HEK293 (cell line): ENCODE data around the gene CSF3R.

ENCODE experiments used
- CTCF ChIA-PET: fragments of 350-600 bp; formaldehyde crosslinking; extraction: SDS; loops from one replicate; lab custom pipeline; 2021; ENCODE audit warnings: antibody characterized with exemption; lab: Yijun Ruan, JAX
- POLR2A ChIA-PET: fragments of 300-600 bp; formaldehyde crosslinking; extraction: SDS; loops from one replicate; lab custom pipeline; 2020; ENCODE audit warnings: antibody characterized with exemption, inconsistent platforms; lab: Yijun Ruan, JAX
- H3K27ac ChIP-seq: fragments of 200-500 bp; sonication (Bioruptor generic); 2 replicates; pipeline ENCODE4 v1.5.1; 2014; ENCODE audit warnings: low read depth, low read length, control low read depth, inconsistent platforms; ENCODE audit errors: extremely low read depth
- H3K36me3 ChIP-seq, 2 experiments: fragments of 200-500 bp in 1 of 2; sonication (Bioruptor generic) in 1 of 2; 1 replicate in 1 of 2; 2 replicates in 1 of 2; pipeline ENCODE4 v1.5.1; 2014 to 2017; ENCODE audit warnings: inconsistent platforms in 2 of 2, low read length in 2 of 2; ENCODE audit not compliant: control insufficient read depth in 2 of 2, insufficient read depth in 1 of 2
- H3K4me1 ChIP-seq: fragments of 200-500 bp; sonication (Bioruptor generic); 2 replicates; pipeline ENCODE4 v1.5.1; 2014; ENCODE audit warnings: mild to moderate bottlenecking, low read length, inconsistent platforms; ENCODE audit not compliant: control insufficient read depth, insufficient read depth
- H3K4me3 ChIP-seq: 2 replicates; pipeline ENCODE4 v1.5.1; 2011; ENCODE audit warnings: low read depth, mild to moderate bottlenecking, control low read depth, low read length, moderate library complexity
- H3K9me3 ChIP-seq: fragments of 200-500 bp; sonication (Bioruptor generic); 2 replicates; pipeline ENCODE4 v1.5.1; 2014; ENCODE audit warnings: low read depth, low read length, inconsistent platforms; ENCODE audit not compliant: control insufficient read depth, insufficient read depth
- GFI1B ChIP-seq: fragments of 450-650 bp; formaldehyde crosslinking; IDR thresholded peaks from 2 replicates; pipeline ENCODE4 v1.5.1; 2016; ENCODE audit warnings: missing biosample characterization, missing genetic modification characterization
- IKZF3 ChIP-seq: fragments of 450-650 bp; IDR thresholded peaks from 2 replicates; pipeline ENCODE4 v1.5.0; 2018; ENCODE audit warnings: missing biosample characterization, mild to moderate bottlenecking, missing genetic modification characterization, moderate library complexity
- KLF17 ChIP-seq: fragments of 450-650 bp; formaldehyde crosslinking; IDR thresholded peaks from 2 replicates; pipeline ENCODE4 v1.5.1; 2016; ENCODE audit warnings: missing biosample characterization, missing genetic modification characterization
- KLF8 ChIP-seq: fragments of 450-650 bp; formaldehyde crosslinking; IDR thresholded peaks from 2 replicates; pipeline ENCODE4 v1.5.1; 2016; ENCODE audit warnings: missing biosample characterization, missing genetic modification characterization
- PRDM1 ChIP-seq: fragments of 450-650 bp; formaldehyde crosslinking; IDR thresholded peaks from 2 replicates; pipeline ENCODE4; 2016; ENCODE audit warnings: missing biosample characterization, missing genetic modification characterization
- PRDM6 ChIP-seq: fragments of 450-650 bp; formaldehyde crosslinking; IDR thresholded peaks from 2 replicates; pipeline ENCODE4 v1.5.1; 2017; ENCODE audit warnings: missing biosample characterization, missing genetic modification characterization
- WT1 ChIP-seq: fragments of 450-650 bp; formaldehyde crosslinking; IDR thresholded peaks from 2 replicates; pipeline ENCODE4 v1.5.1; 2016; ENCODE audit warnings: missing biosample characterization, missing genetic modification characterization
- ZBTB1 ChIP-seq: fragments of 450-650 bp; formaldehyde crosslinking; IDR thresholded peaks from 2 replicates; pipeline ENCODE4 v1.5.1; 2016; ENCODE audit warnings: missing biosample characterization, missing genetic modification characterization
- ZBTB10 ChIP-seq: fragments of 450-650 bp; formaldehyde crosslinking; IDR thresholded peaks from 2 replicates; pipeline ENCODE4 v1.5.1; 2016; ENCODE audit warnings: missing biosample characterization, missing genetic modification characterization
- ZBTB21 ChIP-seq: fragments of 450-650 bp; formaldehyde crosslinking; IDR thresholded peaks from 2 replicates; pipeline ENCODE4 v1.5.1; 2017; ENCODE audit warnings: missing biosample characterization, missing genetic modification characterization
- ZBTB44 ChIP-seq: fragments of 450-650 bp; IDR thresholded peaks from 2 replicates; pipeline ENCODE4 v1.5.1; 2018; ENCODE audit warnings: missing biosample characterization, mild to moderate bottlenecking, missing genetic modification characterization
- ZBTB48 ChIP-seq: fragments of 450-650 bp; formaldehyde crosslinking; IDR thresholded peaks from 2 replicates; pipeline ENCODE4 v1.5.1; 2016; ENCODE audit warnings: missing biosample characterization, missing genetic modification characterization
- ZFP37 ChIP-seq: fragments of 450-650 bp; formaldehyde crosslinking; IDR thresholded peaks from 2 replicates; pipeline ENCODE4 v1.5.1; 2016; ENCODE audit warnings: missing biosample characterization, missing genetic modification characterization
- ZNF112 ChIP-seq: fragments of 450-650 bp; formaldehyde crosslinking; IDR thresholded peaks from 2 replicates; pipeline ENCODE4 v1.5.0; 2017; ENCODE audit warnings: missing biosample characterization, missing genetic modification characterization
- ZNF155 ChIP-seq: fragments of 450-650 bp; formaldehyde crosslinking; IDR thresholded peaks from 2 replicates; pipeline ENCODE4 v1.5.1; 2016; ENCODE audit warnings: missing biosample characterization, missing genetic modification characterization
- ZNF16 ChIP-seq: fragments of 450-650 bp; formaldehyde crosslinking; IDR thresholded peaks from 2 replicates; pipeline ENCODE4 v1.5.1; 2016; ENCODE audit warnings: low read depth, missing biosample characterization, missing genetic modification characterization
- ZNF248 ChIP-seq: fragments of 450-650 bp; formaldehyde crosslinking; IDR thresholded peaks from 2 replicates; pipeline ENCODE4 v1.5.1; 2017; ENCODE audit warnings: missing biosample characterization, missing genetic modification characterization
- ZNF274 ChIP-seq, 2 experiments: fragments of 200-500 bp in 1 of 2; fragments of 450-650 bp in 1 of 2; sonication (Bioruptor generic) in 1 of 2; formaldehyde crosslinking in 1 of 2; IDR thresholded peaks; 2 replicates each; pipeline versions ENCODE4 v1.5.1 to v1.6.1; 2014 to 2016; ENCODE audit warnings: borderline replicate concordance in 1 of 2, inconsistent platforms in 1 of 2, low read length in 1 of 2, missing biosample characterization in 1 of 2, missing genetic modification characterization in 1 of 2
- ZNF341 ChIP-seq: fragments of 450-650 bp; formaldehyde crosslinking; IDR thresholded peaks from 2 replicates; pipeline ENCODE4; 2016; ENCODE audit warnings: low read depth, missing biosample characterization, missing genetic modification characterization
- ZNF354C ChIP-seq: fragments of 450-650 bp; formaldehyde crosslinking; IDR thresholded peaks from 2 replicates; pipeline ENCODE4 v1.5.1; 2016; ENCODE audit warnings: missing biosample characterization, missing genetic modification characterization, low read depth, borderline replicate concordance
- ZNF391 ChIP-seq: fragments of 450-650 bp; formaldehyde crosslinking; IDR thresholded peaks from 2 replicates; pipeline ENCODE4 v1.5.1; 2016; ENCODE audit warnings: low read depth, missing biosample characterization, missing genetic modification characterization, borderline replicate concordance
- ZNF433 ChIP-seq: fragments of 450-650 bp; formaldehyde crosslinking; IDR thresholded peaks from 2 replicates; pipeline ENCODE4 v1.5.1; 2016; ENCODE audit warnings: missing biosample characterization, missing genetic modification characterization, low read depth
- ZNF48 ChIP-seq: fragments of 450-650 bp; formaldehyde crosslinking; IDR thresholded peaks from 2 replicates; pipeline ENCODE4 v1.5.1; 2016; ENCODE audit warnings: missing biosample characterization, missing genetic modification characterization
- ZNF561 ChIP-seq: fragments of 450-650 bp; IDR thresholded peaks from 2 replicates; pipeline ENCODE4 v1.5.1; 2018; ENCODE audit warnings: missing biosample characterization, missing genetic modification characterization, borderline replicate concordance
- ZNF596 ChIP-seq: fragments of 450-650 bp; IDR thresholded peaks from 2 replicates; pipeline ENCODE4 v1.5.0; 2018; ENCODE audit warnings: missing biosample characterization, mild to moderate bottlenecking, missing genetic modification characterization, moderate library complexity
- ZNF624 ChIP-seq: fragments of 450-650 bp; formaldehyde crosslinking; IDR thresholded peaks from 2 replicates; pipeline ENCODE4 v1.5.1; 2017; ENCODE audit warnings: missing biosample characterization, missing genetic modification characterization
- ZNF658 ChIP-seq: fragments of 450-650 bp; formaldehyde crosslinking; IDR thresholded peaks from 2 replicates; pipeline ENCODE4; 2016; ENCODE audit warnings: missing biosample characterization, missing genetic modification characterization
- ZNF677 ChIP-seq: fragments of 450-650 bp; IDR thresholded peaks from 2 replicates; pipeline ENCODE4 v1.5.0; 2018; ENCODE audit warnings: missing biosample characterization, mild to moderate bottlenecking, missing genetic modification characterization, moderate library complexity

Gene CSF3R

GRCh38 chr1:36419140-36419539 lies 63.6 kb downstream of the CSF3R start:
- Histone ChIP-seq H3K27ac (no peak overlapping the region), H3K36me3 (peaks cover 0 to 37% of the 10 kb centered on the region in 2 experiments; a peak in 1 of 3 replicates), H3K4me1 (no peaks in the 10 kb centered on the region), H3K4me3 (no peak overlapping the region), H3K9me3 (no peaks in the 10 kb centered on the region)
- ChIA-PET POLR2A (interaction anchor here (0.7 to 1.8 kb wide), 3 partner anchors 11 to 488 kb away, joined by 3 to 4 read pairs (median 3); partner anchors contain the start of genes AGO3 and OSCP1), CTCF (interaction anchor here (0.5 to 2.0 kb wide), 15 partner anchors 10 to 1035 kb away, joined by 3 to 15 read pairs (median 5); partner anchors contain the start of genes LSM10, THRAP3 and TRAPPC3)
- TF ChIP-seq ZBTB1 (tag by site-specific recombination), result no peak
- TF ChIP-seq ZNF274 (IDR thresholded peaks at IDR 0.05; ENCODE audit: low read length), result no peak
- TF ChIP-seq ZNF274 (tag by site-specific recombination; IDR thresholded peaks at IDR 0.05; ENCODE audit: borderline replicate concordance), result no peak
- TF ChIP-seq ZNF354C (tag by site-specific recombination), result no peak
- no peak for TF ChIP-seq ZBTB21 (tag by site-specific recombination)
- no peak for TF ChIP-seq ZBTB10 (tag by site-specific recombination)
- no peak for TF ChIP-seq ZNF248 (tag by site-specific recombination)
- no peak for TF ChIP-seq ZNF16 (tag by site-specific recombination)
- no peak for TF ChIP-seq ZNF341 (tag by site-specific recombination)
- TF ChIP-seq ZNF677 (tag by site-specific recombination), result no peak
- TF ChIP-seq ZNF658 (tag by site-specific recombination), result no peak
- no peak for TF ChIP-seq KLF8
- TF ChIP-seq ZNF561, result no peak
- no peak for TF ChIP-seq IKZF3 (tag by site-specific recombination)
- TF ChIP-seq ZBTB48 (tag by site-specific recombination), result no peak
- no peak for TF ChIP-seq PRDM6
- TF ChIP-seq KLF17 (tag by site-specific recombination), result no peak
- TF ChIP-seq GFI1B (tag by site-specific recombination), result no peak
- TF ChIP-seq PRDM1, result no peak
- TF ChIP-seq ZNF433, result no peak
- no peak for TF ChIP-seq ZNF155 (tag by site-specific recombination)

GRCh38 chr1:36417931-36418330 lies 64.8 kb downstream of the CSF3R start:
- ChIA-PET CTCF (interaction anchor here (1.4 kb wide), 1 partner anchor 20 kb away, joined by 5 read pairs; the partner anchor contains the start of gene LSM10), POLR2A (interaction anchor here (1.8 kb wide), 1 partner anchor 33 kb away, joined by 4 read pairs; the partner anchor contains the start of gene OSCP1)
- Histone ChIP-seq H3K36me3 (peaks cover 0 to 32% of the 10 kb centered on the region in 2 experiments; a peak in 1 of 3 replicates), H3K4me1 (no peaks in the 10 kb centered on the region), H3K4me3 (no peak overlapping the region), H3K27ac (no peak overlapping the region), H3K9me3 (no peaks in the 10 kb centered on the region)
- TF ChIP-seq ZNF248 (tag by site-specific recombination) (no peak), ZNF391 (tag by site-specific recombination) (no peak), ZNF596 (tag by site-specific recombination) (no peak), ZFP37 (tag by site-specific recombination) (no peak), ZNF112 (tag by site-specific recombination) (no peak), ZNF48 (tag by site-specific recombination) (no peak), ZNF624 (tag by site-specific recombination) (no peak), ZNF677 (tag by site-specific recombination) (no peak), ZNF341 (tag by site-specific recombination) (no peak), ZBTB1 (tag by site-specific recombination) (no peak), ZBTB44 (tag by site-specific recombination) (no peak), WT1 (tag by site-specific recombination) (no peak)
